ENCODE measurements around the gene GID8. TPM values are rescaled to one million over a fixed set of nuclear protein-coding genes. Genes with fewer than 3 reads are reported as not detected.

GID8 gene
- total RNA-seq, 1 donor, result 34.4 TPM

DNA sequence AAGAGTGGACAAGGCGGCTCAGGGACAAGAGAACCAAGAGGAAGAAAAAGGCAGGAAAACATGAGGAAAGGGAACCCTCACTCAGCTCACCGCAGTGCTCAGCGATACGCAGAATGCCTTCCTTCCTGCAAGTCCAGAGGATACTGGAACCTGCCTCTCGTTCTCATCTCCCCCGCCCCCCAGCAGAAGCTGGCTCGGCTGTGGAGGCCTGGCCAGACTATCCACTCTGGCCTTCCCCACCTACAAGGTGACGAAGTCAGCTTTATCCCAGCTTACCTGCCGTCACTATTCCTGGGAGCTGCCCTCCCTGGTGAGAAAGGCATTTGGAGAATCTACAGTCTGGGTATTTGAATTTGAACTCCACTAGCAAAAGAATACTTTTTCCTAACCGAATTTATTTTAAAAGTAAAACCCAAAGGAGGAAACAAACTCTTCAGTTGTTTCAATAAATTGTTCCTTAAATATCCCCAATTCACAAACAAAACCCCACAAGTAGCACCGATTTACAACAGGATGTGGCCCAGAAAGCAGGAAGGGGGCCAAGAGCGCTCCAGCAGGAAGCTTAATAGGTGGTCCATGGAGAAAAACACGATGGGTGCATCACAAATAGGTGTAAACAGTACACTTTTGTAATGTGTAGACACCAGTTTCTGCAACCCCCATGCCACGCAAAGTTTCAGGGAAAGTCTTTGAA, 9.6 kb upstream of the GID8 start:
- Histone ChIP-seq H3K36me3 (ENCODE audit: insufficient read depth, low read length) (no peaks in the 10 kb centered on the region), H4K20me1 (ENCODE audit: insufficient read depth, low read length) (peaks cover 33% of the 10 kb centered on the region), H3K79me2 (ENCODE audit: insufficient read depth, low read length) (peaks cover 94% of the 10 kb centered on the region), H3K27me3 (ENCODE audit: insufficient read depth, low read length) (no peaks in the 10 kb centered on the region), H3K4me3 (ENCODE audit: insufficient read depth, low read length) (peak overlapping the region; percentile 74), H3K4me1 (ENCODE audit: insufficient read depth, low read length) (peaks cover 35% of the 10 kb centered on the region), H3K4me2 (ENCODE audit: insufficient read depth, low read length) (peak overlapping the region; percentile 85), H3K27ac (ENCODE audit: low read depth, low read length) (peak overlapping the region; percentile 57), H2AFZ (ENCODE audit: low read length) (peak overlapping the region; percentile 18), H3K9me3 (ENCODE audit: low read depth, low read length) (no peaks in the 10 kb centered on the region)
- TF ChIP-seq, protein P1, sequence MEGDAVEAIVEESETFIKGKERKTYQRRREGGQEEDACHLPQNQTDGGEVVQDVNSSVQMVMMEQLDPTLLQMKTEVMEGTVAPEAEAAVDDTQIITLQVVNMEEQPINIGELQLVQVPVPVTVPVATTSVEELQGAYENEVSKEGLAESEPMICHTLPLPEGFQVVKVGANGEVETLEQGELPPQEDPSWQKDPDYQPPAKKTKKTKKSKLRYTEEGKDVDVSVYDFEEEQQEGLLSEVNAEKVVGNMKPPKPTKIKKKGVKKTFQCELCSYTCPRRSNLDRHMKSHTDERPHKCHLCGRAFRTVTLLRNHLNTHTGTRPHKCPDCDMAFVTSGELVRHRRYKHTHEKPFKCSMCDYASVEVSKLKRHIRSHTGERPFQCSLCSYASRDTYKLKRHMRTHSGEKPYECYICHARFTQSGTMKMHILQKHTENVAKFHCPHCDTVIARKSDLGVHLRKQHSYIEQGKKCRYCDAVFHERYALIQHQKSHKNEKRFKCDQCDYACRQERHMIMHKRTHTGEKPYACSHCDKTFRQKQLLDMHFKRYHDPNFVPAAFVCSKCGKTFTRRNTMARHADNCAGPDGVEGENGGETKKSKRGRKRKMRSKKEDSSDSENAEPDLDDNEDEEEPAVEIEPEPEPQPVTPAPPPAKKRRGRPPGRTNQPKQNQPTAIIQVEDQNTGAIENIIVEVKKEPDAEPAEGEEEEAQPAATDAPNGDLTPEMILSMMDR (IDR thresholded peaks at IDR 0.05; ENCODE audit: extremely low read depth, low read depth, low read length), result no peak
- DNase-seq (ENCODE audit: insufficient read length, low spot score, missing footprints), result peak; percentile 56

DNA sequence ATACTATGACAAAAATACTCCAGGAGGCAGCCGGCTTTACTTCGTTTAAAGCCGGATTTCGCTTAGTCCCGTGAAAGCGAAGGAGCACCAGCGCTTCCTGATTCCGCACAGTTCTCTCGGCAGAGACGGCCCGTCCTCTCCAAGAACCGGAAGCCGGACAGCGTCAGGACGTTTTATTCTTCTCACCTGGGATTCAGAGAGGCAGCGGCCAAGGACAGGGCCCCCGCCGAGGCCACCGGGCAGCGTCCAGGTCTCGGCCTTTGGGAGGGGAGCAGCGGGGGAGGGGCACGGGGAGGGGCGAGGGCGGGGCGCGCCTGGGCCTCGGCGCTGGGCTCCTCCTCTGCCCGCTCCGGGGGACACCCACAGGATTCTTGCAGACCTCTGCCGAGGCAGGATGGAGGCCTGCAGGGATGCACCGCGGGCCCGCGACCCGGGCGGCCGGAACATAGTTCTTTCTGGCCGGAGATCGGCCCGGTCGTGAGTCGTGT, 8.9 kb upstream of the GID8 start:
- peaks cover 94% of the 10 kb centered on the region for H3K79me2 ChIP-seq (ENCODE audit: insufficient read depth, low read length)
- peaks cover 33% of the 10 kb centered on the region for H4K20me1 ChIP-seq (ENCODE audit: insufficient read depth, low read length)
- no peaks in the 10 kb centered on the region for H3K27me3 ChIP-seq (ENCODE audit: insufficient read depth, low read length)
- peak overlapping the region; percentile 74 for H3K4me3 ChIP-seq (ENCODE audit: insufficient read depth, low read length)
- no peaks in the 10 kb centered on the region for H3K9me3 ChIP-seq (ENCODE audit: low read depth, low read length)
- peak overlapping the region; percentile 57 for H3K27ac ChIP-seq (ENCODE audit: low read depth, low read length)
- DNase-seq (ENCODE audit: insufficient read length, low spot score, missing footprints), result peak; percentile 98
- peaks cover 28% of the 10 kb centered on the region for H3K4me1 ChIP-seq (ENCODE audit: insufficient read depth, low read length)
- peak overlapping the region; percentile 18 for H2AFZ ChIP-seq (ENCODE audit: low read length)
- TF ChIP-seq, protein P1 (IDR thresholded peaks at IDR 0.05; ENCODE audit: extremely low read depth, low read depth, low read length), result no peak
- H3K36me3 ChIP-seq (ENCODE audit: insufficient read depth, low read length), result peaks cover under 1% of the 10 kb centered on the region
- H3K4me2 ChIP-seq (ENCODE audit: insufficient read depth, low read length), result peak overlapping the region; percentile 85

DNA sequence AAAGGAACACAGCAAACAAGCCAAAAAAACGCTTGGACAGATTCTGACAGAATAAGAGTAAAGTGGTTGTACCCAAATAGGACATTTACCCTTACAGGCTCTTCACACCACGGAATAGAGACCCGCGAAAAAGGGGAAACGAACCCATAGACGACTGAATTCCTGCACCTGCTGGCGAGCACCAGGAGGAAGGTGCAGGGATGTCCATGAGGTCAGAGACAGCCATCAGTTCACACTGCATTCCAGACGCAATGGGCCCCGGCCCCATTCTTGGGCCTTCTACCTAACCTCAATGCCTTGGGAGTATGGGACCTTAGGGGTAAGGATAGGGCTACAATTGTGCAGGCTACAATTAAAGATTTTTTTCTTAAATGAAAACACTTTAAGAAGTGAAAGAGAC, 6.5 kb upstream of the GID8 start:
- TF ChIP-seq, protein P1 (IDR thresholded peaks at IDR 0.05; ENCODE audit: extremely low read depth, low read depth, low read length), result no peak
- Histone ChIP-seq H2AFZ (ENCODE audit: low read length) (no peak overlapping the region), H3K4me3 (ENCODE audit: insufficient read depth, low read length) (no peak overlapping the region), H3K4me1 (ENCODE audit: insufficient read depth, low read length) (peaks cover 19% of the 10 kb centered on the region), H3K27me3 (ENCODE audit: insufficient read depth, low read length) (no peaks in the 10 kb centered on the region), H3K27ac (ENCODE audit: low read depth, low read length) (no peak overlapping the region), H4K20me1 (ENCODE audit: insufficient read depth, low read length) (peaks cover 35% of the 10 kb centered on the region), H3K4me2 (ENCODE audit: insufficient read depth, low read length) (no peak overlapping the region), H3K79me2 (ENCODE audit: insufficient read depth, low read length) (peaks cover 96% of the 10 kb centered on the region), H3K36me3 (ENCODE audit: insufficient read depth, low read length) (peaks cover 15% of the 10 kb centered on the region), H3K9me3 (ENCODE audit: low read depth, low read length) (no peaks in the 10 kb centered on the region)
- no peak for DNase-seq (ENCODE audit: insufficient read length, low spot score, missing footprints)

DNA sequence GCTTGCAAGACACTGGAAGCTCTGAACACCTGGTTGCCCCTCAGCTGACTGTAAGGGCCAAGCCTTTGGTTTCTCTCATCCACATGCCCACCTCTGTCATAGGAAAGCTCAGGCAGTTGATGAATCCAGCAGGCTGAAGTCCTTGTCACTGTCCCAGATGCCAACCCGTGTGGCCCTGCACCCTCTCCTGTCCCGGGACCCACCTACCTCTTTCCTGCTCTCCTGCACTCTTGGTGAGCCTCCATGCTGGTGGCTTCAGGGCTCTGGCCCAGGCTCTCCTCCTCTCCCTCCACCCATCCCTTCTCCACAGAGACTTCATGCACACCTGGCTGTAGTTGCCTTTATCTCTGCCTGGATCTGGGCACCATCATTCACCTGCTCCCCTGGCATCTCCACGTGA, 4.0 kb upstream of the GID8 start:
- peaks cover 15% of the 10 kb centered on the region for H3K36me3 ChIP-seq (ENCODE audit: insufficient read depth, low read length)
- no peaks in the 10 kb centered on the region for H3K9me3 ChIP-seq (ENCODE audit: low read depth, low read length)
- no peak overlapping the region for H3K27ac ChIP-seq (ENCODE audit: low read depth, low read length)
- H3K27me3 ChIP-seq (ENCODE audit: insufficient read depth, low read length), result no peaks in the 10 kb centered on the region
- H2AFZ ChIP-seq (ENCODE audit: low read length), result no peak overlapping the region
- no peak for DNase-seq (ENCODE audit: insufficient read length, low spot score, missing footprints)
- TF ChIP-seq, protein P1 (IDR thresholded peaks at IDR 0.05; ENCODE audit: extremely low read depth, low read depth, low read length), result no peak
- no peak overlapping the region for H3K4me2 ChIP-seq (ENCODE audit: insufficient read depth, low read length)
- peaks cover 90% of the 10 kb centered on the region for H3K79me2 ChIP-seq (ENCODE audit: insufficient read depth, low read length)
- H4K20me1 ChIP-seq (ENCODE audit: insufficient read depth, low read length), result peaks cover 36% of the 10 kb centered on the region
- peaks cover 5% of the 10 kb centered on the region for H3K4me1 ChIP-seq (ENCODE audit: insufficient read depth, low read length)
- no peak overlapping the region for H3K4me3 ChIP-seq (ENCODE audit: insufficient read depth, low read length)

Measured in osteoblast (primary cell).